NCI-H510A (cell line): ENCODE measurements around the gene XRCC5.
"Not testable (repeated sequence)": the region's sequence is repeated elsewhere in the genome, so short reads cannot be mapped to it uniquely, and the experiment has no call there.

Experiments used
- DNase-seq: peaks from one replicate; lab custom pipeline; 2025; lab: John Stamatoyannopoulos, UW

XRCC5 gene

GRCh38 chr2:216201692-216202306 is 92.7 kb downstream of the XRCC5 start:
- DNase-seq = no peak

- DNase-seq = no peak
Observed at GRCh38 chr2:216202626-216203250, 93.6 kb downstream of the XRCC5 start.

- DNase-seq = no peak
Observed at GRCh38 chr2:216205486-216205885, 96.3 kb downstream of the XRCC5 start.

- DNase-seq = no peak
Observed at GRCh38 chr2:216206041-216206703, 97.0 kb downstream of the XRCC5 start.

GRCh38 chr2:216206821-216207220 is 97.7 kb downstream of the XRCC5 start:
- DNase-seq = no peak

- not testable (repeated sequence) for DNase-seq
Observed at GRCh38 chr2:216208661-216209060, 99.5 kb downstream of the XRCC5 start.

- no peak for DNase-seq
Observed at GRCh38 chr2:216210701-216211540, 101.8 kb downstream of the XRCC5 start.

- no peak for DNase-seq
Observed at GRCh38 chr2:216211614-216212145, 102.5 kb downstream of the XRCC5 start.

- no peak for DNase-seq
Observed at GRCh38 chr2:216214768-216215167, 105.6 kb downstream of the XRCC5 start.

- DNase-seq = peak; percentile 19
Observed at GRCh38 chr2:216215658-216216390, 106.7 kb downstream of the XRCC5 start.

GRCh38 chr2:216216951-216217903 is 108.1 kb downstream of the XRCC5 start:
- DNase-seq = no peak

GRCh38 chr2:216217904-216218260 is 108.7 kb downstream of the XRCC5 start:
- no peak for DNase-seq

- DNase-seq = no peak
Observed at GRCh38 chr2:216219861-216220260, 110.7 kb downstream of the XRCC5 start.

- no peak for DNase-seq
Observed at GRCh38 chr2:216220976-216221375, 111.8 kb downstream of the XRCC5 start.

GRCh38 chr2:216221811-216222210 is 112.7 kb downstream of the XRCC5 start:
- no peak for DNase-seq

GRCh38 chr2:216222650-216223352 is 113.7 kb downstream of the XRCC5 start:
- no peak for DNase-seq

- DNase-seq = no peak
Observed at GRCh38 chr2:216224388-216224787, 115.2 kb downstream of the XRCC5 start.

- no peak for DNase-seq
Observed at GRCh38 chr2:216229277-216229914, 120.2 kb downstream of the XRCC5 start.

GRCh38 chr2:216231867-216232266 is 122.7 kb downstream of the XRCC5 start:
- no peak for DNase-seq
